MG63 (cell line): ENCODE data around the gene SMOC2. TPM values are rescaled to one million over a fixed set of nuclear protein-coding genes. Genes with fewer than 3 reads are reported as not detected.
A peak's percentile ranks its signal among the peaks of the same experiment; 100 is the strongest.

Experiments used
- DNase-seq: peaks from one replicate; pipeline ENCODE4 v3.0.0-alpha.2; 2020
- H3K27me3 ChIP-seq: fragments of 250-450 bp; sonication (Bioruptor Pico); 2 replicates; pipeline ENCODE4 v1.5.1; 2020; ENCODE audit warnings: mild to moderate bottlenecking, moderate library complexity
- H3K36me3 ChIP-seq: fragments of 250-450 bp; sonication (Bioruptor Pico); 2 replicates; pipeline ENCODE4 v1.5.1; 2020; ENCODE audit warnings: mild to moderate bottlenecking, moderate library complexity
- H3K4me3 ChIP-seq: fragments of 250-450 bp; sonication (Bioruptor Pico); 2 replicates; pipeline ENCODE4 v1.5.1; 2020; ENCODE audit warnings: mild to moderate bottlenecking, moderate library complexity
- H3K9me3 ChIP-seq: fragments of 250-450 bp; sonication (Bioruptor Pico); 2 replicates; pipeline ENCODE4 v1.5.1; 2020; ENCODE audit warnings: mild to moderate bottlenecking, moderate library complexity
- total RNA-seq: library from RNA; depleted of rRNA; stranded (reverse); fragments of >200 nt; shearing (Covaris generic); gene quantifications from 2 replicates; pipeline ENCODE4 v1.2.3, GENCODE V29; 2014; ENCODE audit warnings: low replicate concordance

The SMOC2 gene
- total RNA-seq, 1 experiment from 2014 or later: not detected

GRCh38 chr6:168413018-168413720 is 27.8 kb upstream of the SMOC2 start:
- Histone ChIP-seq H3K27me3 (no peaks in the 10 kb centered on the region), H3K4me3 (no peak overlapping the region), H3K36me3 (no peaks in the 10 kb centered on the region), H3K9me3 (no peaks in the 10 kb centered on the region)
- DNase-seq: no peak

GRCh38 chr6:168413856-168414255 is 27.1 kb upstream of the SMOC2 start:
- Histone ChIP-seq H3K9me3 (no peaks in the 10 kb centered on the region), H3K36me3 (no peaks in the 10 kb centered on the region), H3K4me3 (no peak overlapping the region), H3K27me3 (no peaks in the 10 kb centered on the region)
- DNase-seq: no peak

GRCh38 chr6:168414336-168415097 is 26.5 kb upstream of the SMOC2 start:
- DNase-seq: peak; percentile 79
- Histone ChIP-seq H3K36me3 (no peaks in the 10 kb centered on the region), H3K27me3 (no peaks in the 10 kb centered on the region), H3K9me3 (no peaks in the 10 kb centered on the region), H3K4me3 (no peak overlapping the region)

- H3K4me3 ChIP-seq: no peak overlapping the region
- no peaks in the 10 kb centered on the region for H3K9me3 ChIP-seq
- peak; percentile 18 for DNase-seq
- no peaks in the 10 kb centered on the region for H3K27me3 ChIP-seq
- no peaks in the 10 kb centered on the region for H3K36me3 ChIP-seq
Observed at GRCh38 chr6:168415098-168415992, 25.6 kb upstream of the SMOC2 start.

- no peak for DNase-seq
Observed at GRCh38 chr6:168415993-168416530, 24.9 kb upstream of the SMOC2 start.

GRCh38 chr6:168416531-168416930 is 24.5 kb upstream of the SMOC2 start:
- Histone ChIP-seq H3K36me3 (no peaks in the 10 kb centered on the region), H3K27me3 (no peaks in the 10 kb centered on the region), H3K9me3 (no peaks in the 10 kb centered on the region), H3K4me3 (no peak overlapping the region)
- no peak for DNase-seq

More at GRCh38 chr6:168415993-168416530, 24.9 kb upstream of the SMOC2 start:
- Histone ChIP-seq H3K27me3 (no peaks in the 10 kb centered on the region), H3K9me3 (no peaks in the 10 kb centered on the region), H3K36me3 (no peaks in the 10 kb centered on the region), H3K4me3 (no peak overlapping the region)

- H3K36me3 ChIP-seq: no peaks in the 10 kb centered on the region
- peaks cover 2% of the 10 kb centered on the region; the same call in 1 of the 2 replicates for H3K27me3 ChIP-seq
- H3K9me3 ChIP-seq: no peaks in the 10 kb centered on the region
- no peak for DNase-seq
- no peak overlapping the region for H3K4me3 ChIP-seq
Observed at GRCh38 chr6:168417191-168417590, 23.8 kb upstream of the SMOC2 start.

- Histone ChIP-seq H3K9me3 (no peaks in the 10 kb centered on the region), H3K36me3 (no peaks in the 10 kb centered on the region), H3K27me3 (peaks cover 7% of the 10 kb centered on the region), H3K4me3 (no peak overlapping the region)
- DNase-seq: no peak
Observed at GRCh38 chr6:168417679-168418557, 23.1 kb upstream of the SMOC2 start.

- DNase-seq: no peak
- H3K27me3 ChIP-seq: peaks cover 7% of the 10 kb centered on the region
- H3K36me3 ChIP-seq: no peaks in the 10 kb centered on the region
- no peaks in the 10 kb centered on the region for H3K9me3 ChIP-seq
- no peak overlapping the region for H3K4me3 ChIP-seq
Observed at GRCh38 chr6:168418711-168419121, 22.3 kb upstream of the SMOC2 start.

GRCh38 chr6:168419569-168419968 is 21.4 kb upstream of the SMOC2 start:
- H3K36me3 ChIP-seq: no peaks in the 10 kb centered on the region
- H3K9me3 ChIP-seq: no peaks in the 10 kb centered on the region
- peaks cover 7% of the 10 kb centered on the region for H3K27me3 ChIP-seq
- H3K4me3 ChIP-seq: no peak overlapping the region
- DNase-seq: no peak

GRCh38 chr6:168420084-168420483 is 20.9 kb upstream of the SMOC2 start:
- DNase-seq: no peak
- H3K9me3 ChIP-seq: no peaks in the 10 kb centered on the region
- H3K36me3 ChIP-seq: no peaks in the 10 kb centered on the region
- no peak overlapping the region for H3K4me3 ChIP-seq
- peaks cover 7% of the 10 kb centered on the region for H3K27me3 ChIP-seq

GRCh38 chr6:168420706-168421105 is 20.3 kb upstream of the SMOC2 start:
- no peak for DNase-seq
- no peaks in the 10 kb centered on the region for H3K36me3 ChIP-seq
- H3K9me3 ChIP-seq: no peaks in the 10 kb centered on the region
- H3K27me3 ChIP-seq: peaks cover 7% of the 10 kb centered on the region
- no peak overlapping the region for H3K4me3 ChIP-seq

- Histone ChIP-seq H3K9me3 (no peaks in the 10 kb centered on the region), H3K36me3 (no peaks in the 10 kb centered on the region), H3K27me3 (peaks cover 5% of the 10 kb centered on the region), H3K4me3 (no peak overlapping the region)
- peak; percentile 59 for DNase-seq
Observed at GRCh38 chr6:168427184-168427583, 13.8 kb upstream of the SMOC2 start.

- Histone ChIP-seq H3K36me3 (no peaks in the 10 kb centered on the region), H3K4me3 (no peak overlapping the region), H3K27me3 (peaks cover 5% of the 10 kb centered on the region; the same call in 1 of the 2 replicates), H3K9me3 (no peaks in the 10 kb centered on the region)
- no peak for DNase-seq
Observed at GRCh38 chr6:168428052-168428826, 12.7 kb upstream of the SMOC2 start.

GRCh38 chr6:168428863-168429262 is 12.1 kb upstream of the SMOC2 start:
- H3K4me3 ChIP-seq: no peak overlapping the region
- DNase-seq: no peak
- H3K36me3 ChIP-seq: no peaks in the 10 kb centered on the region
- H3K27me3 ChIP-seq: peaks cover 5% of the 10 kb centered on the region; the same call in 1 of the 2 replicates
- no peaks in the 10 kb centered on the region for H3K9me3 ChIP-seq
